Stomach (tissue), 9 donors: ENCODE measurements around the gene ZSWIM5. TPM values are rescaled to one million over a fixed set of nuclear protein-coding genes. Genes with fewer than 3 reads are reported as not detected.

Experiments
- DNase-seq, 2 donors: peaks; one replicate each; pipeline versions ENCODE4 v3.0.0 to v3.0.0-alpha.2; 2013 to 2019
- H3K27ac ChIP-seq, 5 donors: fragments of 200-600 bp in 4 of 5; sonication (generic) in 4 of 5; one replicate each; pipeline ENCODE4 v1.5.1; 2013 to 2019; ENCODE audit warnings: mild to moderate bottlenecking in 1 of 5, moderate library complexity in 1 of 5
- H3K27me3 ChIP-seq, 3 donors: fragments of 200-600 bp; sonication (generic); one replicate each; pipeline ENCODE4 v1.5.1; 2017 to 2019; ENCODE audit warnings: mixed run types in 1 of 3
- H3K36me3 ChIP-seq, 4 donors: fragments of 200-600 bp; sonication (generic); 1 replicate in 3 of 4; 2 replicates in 1 of 4; pipeline ENCODE4 v1.5.1; 2016 to 2019
- H3K4me1 ChIP-seq, 4 donors: fragments of 200-600 bp; sonication (generic); one replicate each; pipeline ENCODE4 v1.5.1; 2016 to 2019
- H3K4me3 ChIP-seq, 4 donors: fragments of 200-600 bp; sonication (generic) in 3 of 4; one replicate each; pipeline ENCODE4 v1.5.1; 2016 to 2019; ENCODE audit warnings: mild to moderate bottlenecking in 1 of 4
- H3K9me3 ChIP-seq, 4 donors: fragments of 200-600 bp; sonication (generic); one replicate each; pipeline ENCODE4 v1.5.1; 2016 to 2019
- CTCF ChIP-seq, 7 experiments: fragments of 450-650 bp in 4 of 7; fragments of 200-600 bp in 3 of 7; sonication (generic) in 3 of 7; IDR thresholded peaks; one replicate each; pipeline ENCODE4 v1.5.1; 2016 to 2019; ENCODE audit warnings: antibody characterized with exemption in 7 of 7, control low read depth in 2 of 7, mild to moderate bottlenecking in 1 of 7
- EP300 ChIP-seq: sonication (generic); formaldehyde crosslinking; IDR thresholded peaks from one replicate; pipeline ENCODE4 v1.6.1; 2017; ENCODE audit warnings: antibody characterized with exemption
- POLR2A ChIP-seq, 4 donors: fragments of 450-650 bp; IDR thresholded peaks; one replicate each; pipeline ENCODE4 v1.6.1; 2016; ENCODE audit warnings: antibody characterized with exemption in 4 of 4, control low read depth in 2 of 4, mild to moderate bottlenecking in 1 of 4, moderate library complexity in 1 of 4
- POLR2AphosphoS5 ChIP-seq, 3 donors: sonication (generic); formaldehyde crosslinking; IDR thresholded peaks; one replicate each; pipeline ENCODE4 v1.6.1; 2016; ENCODE audit warnings: antibody characterized with exemption in 3 of 3
- WGBS, 5 donors: extraction: QIAGEN DNeasy Blood & Tissue Kit in 3 of 5; methylation state at CpG; one replicate each; pipeline versions ENCODE4 v1.1.5 to v1.1.7; 2013 to 2018; 5-methylcytosine and 5-hydroxymethylcytosine counted together
- intact Hi-C: fragments of 100-400 bp; cut with DNase I; formaldehyde crosslinking; loops from one replicate; pipeline ENCODE4 v1.15.1; 2023; ENCODE audit warnings: low total_unique reads
- polyA plus RNA-seq, 3 donors: library from polyadenylated mRNA; stranded (reverse); fragments of 200-250 nt; gene quantifications; one replicate each; pipeline ENCODE4 v1.2.3, GENCODE V29; 2013
- total RNA-seq, 5 donors: library from RNA; depleted of rRNA; stranded (reverse); fragments of >200 nt; gene quantifications; one replicate each; pipeline versions ENCODE4 v1.1.0 to v1.2.3, GENCODE V29; 2014 to 2016
- donor health status: healthy with polysubstance abuse.
- donor health status: Bipolar disorder and iron deficiency.
- donor health status: healthy.

The ZSWIM5 gene
- total and polyA plus RNA-seq, 8 donors: 0.45 to 10.1 (median 0.87) TPM

- H3K27ac ChIP-seq: peak overlapping the region; percentile 70 to 88 (median 86)
- 7 to 11% (median 9%) methylated on average over 20 to 21 of the region's 21 CpGs for WGBS, 5 donors
- intact Hi-C loops: loop anchor here (10.0 kb wide), 1 partner anchor 482 kb away; the partner anchor contains the start of gene TESK2
- TF ChIP-seq EP300: no peak
- no peak for TF ChIP-seq CTCF (IDR thresholded peaks at IDR 0.05)
- no peak for TF ChIP-seq POLR2AphosphoS5 (IDR thresholded peaks at IDR 0.05)
- TF ChIP-seq POLR2A (IDR thresholded peaks at IDR 0.05): no peak
- H3K9me3 ChIP-seq: no peaks in the 10 kb centered on the region
- H3K4me3 ChIP-seq: peak overlapping the region; percentile 92 to 100 (median 98)
- peaks cover 30 to 58% (median 54%) of the 10 kb centered on the region in 4 donors for H3K4me1 ChIP-seq
- no peaks in the 10 kb centered on the region for H3K27me3 ChIP-seq
- peaks cover 21 to 43% (median 40%) of the 10 kb centered on the region in 4 donors for H3K36me3 ChIP-seq
- peak; percentile 81 to 82 for DNase-seq
These were observed 193.6 kb downstream of the ZSWIM5 start for GRCh38 chr1:45012639-45013278.

- intact Hi-C loops: loop anchor here (10.0 kb wide), 1 partner anchor 483 kb away; the partner anchor contains the start of gene TESK2
- TF ChIP-seq CTCF (IDR thresholded peaks at IDR 0.05) (peak in 1 of 7 experiments; percentile 21), POLR2AphosphoS5 (IDR thresholded peaks at IDR 0.05) (peak; percentile 66 to 93 (median 86)), EP300 (no peak)
- WGBS, 5 donors: 0 to 1% (median 1%) methylated on average over 21 of the region's 21 CpGs
- peak; percentile 90 to 98 for DNase-seq
- Histone ChIP-seq H3K9me3 (no peaks in the 10 kb centered on the region), H3K27me3 (no peaks in the 10 kb centered on the region), H3K27ac (peak within 1 kb of the TSS; percentile 84 to 89 (median 87)), H3K4me1 (peaks cover 30 to 58% (median 54%) of the 10 kb centered on the region in 4 donors), H3K36me3 (peaks cover 29 to 50% (median 47%) of the 10 kb centered on the region in 4 donors), H3K4me3 (peak within 1 kb of the TSS; percentile 92 to 100 (median 98))
These were observed 194.4 kb downstream of the ZSWIM5 start, which contains the start of gene UROD for GRCh38 chr1:45011837-45012638. TSS of gene UROD (plus strand) at chr1:45012254. CDS start at chr1:45012266, 12 bp downstream.

GRCh38 chr1:45010855-45011811 is 195.3 kb downstream of the ZSWIM5 start, which contains the start of gene HECTD3:
TSS of gene HECTD3 (minus strand) at chr1:45011324. CDS start at chr1:45011257, 67 bp downstream.
- 1 to 5% (median 1%) methylated on average over 11 to 62 of the region's 62 CpGs for WGBS, 5 donors
- H3K9me3 ChIP-seq: no peaks in the 10 kb centered on the region
- TF ChIP-seq POLR2AphosphoS5 (IDR thresholded peaks at IDR 0.05) (peak in 2 of 3 donors; percentile 74 to 81), POLR2A (IDR thresholded peaks at IDR 0.05) (no peak), CTCF (IDR thresholded peaks at IDR 0.05) (no peak), EP300 (no peak)
- H3K4me1 ChIP-seq: peaks cover 30 to 58% (median 54%) of the 10 kb centered on the region in 4 donors
- H3K36me3 ChIP-seq: peaks cover 37 to 59% (median 56%) of the 10 kb centered on the region in 4 donors
- no peaks in the 10 kb centered on the region for H3K27me3 ChIP-seq
- peak; percentile 85 to 93 for DNase-seq
- intact Hi-C loops: loop anchor here (10.0 kb wide), 1 partner anchor 484 kb away; the partner anchor contains the start of gene TESK2
- peak within 1 kb of the TSS; percentile 92 to 100 (median 98) for H3K4me3 ChIP-seq
- H3K27ac ChIP-seq: peak within 1 kb of the TSS; percentile 84 to 89 (median 87)
